Adrenal gland (tissue), 12 donors: ENCODE measurements around the gene LRFN2. TPM values are rescaled to one million over a fixed set of nuclear protein-coding genes. Genes with fewer than 3 reads are reported as not detected.

Experiments
- DNase-seq, 7 donors: peaks; one replicate each; pipeline ENCODE4 v3.0.0-alpha.2; 2019 to 2020
- H3K27ac ChIP-seq, 5 donors: fragments of 200-600 bp; sonication (generic) in 4 of 5; 1 replicate in 3 of 5; 2 replicates in 2 of 5; pipeline versions ENCODE4 v1.5.1 to v1.8.0; 2016 to 2020; ENCODE audit warnings: mild to moderate bottlenecking in 1 of 5
- H3K27me3 ChIP-seq: fragments of 200-600 bp; 2 replicates; pipeline ENCODE4 v1.8.0; 2021
- H3K36me3 ChIP-seq, 2 donors: fragments of 200-600 bp; replicated peaks in 1 of 2; 1 replicate in 1 of 2; 2 replicates in 1 of 2; pipeline versions ENCODE4 v1.5.1 to v1.8.0; 2018 to 2022
- H3K4me1 ChIP-seq, 2 donors: fragments of 200-600 bp; replicated peaks in 1 of 2; 1 replicate in 1 of 2; 2 replicates in 1 of 2; pipeline versions ENCODE4 v1.5.1 to v1.8.0; 2018 to 2021
- H3K4me3 ChIP-seq, 4 donors: fragments of 200-600 bp; sonication (generic) in 3 of 4; one replicate each; pipeline ENCODE4 v1.5.1; 2016 to 2018
- H3K9me3 ChIP-seq, 3 donors: fragments of 200-600 bp; sonication (generic) in 1 of 3; replicated peaks in 1 of 3; 1 replicate in 2 of 3; 2 replicates in 1 of 3; pipeline versions ENCODE4 v1.5.1 to v1.8.0; 2016 to 2021
- POLR2A ChIP-seq, 2 donors: fragments of 450-650 bp; IDR thresholded peaks; one replicate each; pipeline ENCODE4 v1.6.1; 2017; ENCODE audit warnings: antibody characterized with exemption in 2 of 2, mild to moderate bottlenecking in 2 of 2, moderate library complexity in 1 of 2
- WGBS, 4 donors: extraction: QIAGEN DNeasy Blood & Tissue Kit in 2 of 4; methylation state at CpG; one replicate each; pipeline versions ENCODE4 v1.1.5 to v1.1.7; 2013 to 2017; 5-methylcytosine and 5-hydroxymethylcytosine counted together
- intact Hi-C, 2 donors: fragments of 100-400 bp; cut with DNase I; formaldehyde crosslinking; loops; one replicate each; pipeline versions ENCODE4 v1.14.1 to v1.15.0; 2022 to 2023
- polyA plus RNA-seq, 3 donors: library from polyadenylated mRNA; stranded (reverse); fragments of 200-250 nt in 2 of 3; fragments of 350-450 nt in 1 of 3; fragmentation: Illumina TruSeq in 1 of 3; extraction: RNeasy Lipid Tissue Mini Kit (QIAGEN cat#74804) in 1 of 3; gene quantifications; one replicate each; pipeline ENCODE4 v1.2.3, GENCODE V29; 2013 to 2014
- total RNA-seq, 9 donors: library from RNA; depleted of rRNA in 4 of 9; stranded (reverse); fragments of >200 nt in 4 of 9; fragments of 120-200 nt in 1 of 9; fragmentation: NEBNext Ultra II Directional in 1 of 9; extraction: Animal tissue kit (Norgen Biotek cat#: 25700) in 1 of 9; gene quantifications; one replicate each; pipeline versions ENCODE4 v1.1.0 to v1.2.4, GENCODE V29; 2013 to 2023
- TF ChIP-seq, protein P1 (sequence below), 6 experiments: fragments of 450-650 bp in 4 of 6; fragments of 200-600 bp in 2 of 6; sonication (generic) in 1 of 6; IDR thresholded peaks; 1 replicate in 5 of 6; 2 replicates in 1 of 6; pipeline versions ENCODE4 v1.5.1 to v1.8.0; 2016 to 2021; ENCODE audit warnings: antibody characterized with exemption in 6 of 6, mild to moderate bottlenecking in 2 of 6, moderate library complexity in 1 of 6
- donor health status: healthy with polysubstance abuse.
- donor health status: Bipolar disorder and iron deficiency.
- donor health status: DM: yes; HTN: yes; CAD: no.
- donor health status: DM: no; HTN: no; CAD: no.
- donor health status: DM: no; HTN: no; CAD: no.
- donor health status: DM: yes; HTN: yes; CAD: no.

The LRFN2 gene
- total and polyA plus RNA-seq, 12 donors, result 0.03 to 0.74 (median 0.16) TPM; not detected in 3

DNA sequence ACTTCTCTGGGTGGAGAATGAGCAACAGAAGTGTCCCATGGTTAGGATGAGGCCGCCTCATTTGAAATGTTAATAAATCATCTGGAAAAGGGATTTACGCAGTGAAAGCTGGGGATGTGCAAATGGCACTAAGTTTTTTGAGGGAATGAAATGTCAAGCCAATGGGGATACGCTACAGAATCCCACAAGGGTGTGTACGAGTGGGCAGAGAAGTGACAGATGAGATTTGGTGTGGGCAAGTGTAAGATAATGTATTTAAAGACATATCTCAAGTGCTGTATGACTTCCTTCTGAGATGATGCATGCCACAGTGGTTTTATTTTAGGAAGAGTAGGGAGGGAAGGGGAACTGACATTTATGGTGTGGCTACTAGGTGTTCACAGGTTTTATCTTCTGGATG lies 100.6 kb downstream of the LRFN2 start:
- no peak overlapping the region for H3K4me3 ChIP-seq
- no peak for DNase-seq
- TF ChIP-seq, protein P1, sequence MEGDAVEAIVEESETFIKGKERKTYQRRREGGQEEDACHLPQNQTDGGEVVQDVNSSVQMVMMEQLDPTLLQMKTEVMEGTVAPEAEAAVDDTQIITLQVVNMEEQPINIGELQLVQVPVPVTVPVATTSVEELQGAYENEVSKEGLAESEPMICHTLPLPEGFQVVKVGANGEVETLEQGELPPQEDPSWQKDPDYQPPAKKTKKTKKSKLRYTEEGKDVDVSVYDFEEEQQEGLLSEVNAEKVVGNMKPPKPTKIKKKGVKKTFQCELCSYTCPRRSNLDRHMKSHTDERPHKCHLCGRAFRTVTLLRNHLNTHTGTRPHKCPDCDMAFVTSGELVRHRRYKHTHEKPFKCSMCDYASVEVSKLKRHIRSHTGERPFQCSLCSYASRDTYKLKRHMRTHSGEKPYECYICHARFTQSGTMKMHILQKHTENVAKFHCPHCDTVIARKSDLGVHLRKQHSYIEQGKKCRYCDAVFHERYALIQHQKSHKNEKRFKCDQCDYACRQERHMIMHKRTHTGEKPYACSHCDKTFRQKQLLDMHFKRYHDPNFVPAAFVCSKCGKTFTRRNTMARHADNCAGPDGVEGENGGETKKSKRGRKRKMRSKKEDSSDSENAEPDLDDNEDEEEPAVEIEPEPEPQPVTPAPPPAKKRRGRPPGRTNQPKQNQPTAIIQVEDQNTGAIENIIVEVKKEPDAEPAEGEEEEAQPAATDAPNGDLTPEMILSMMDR (IDR thresholded peaks at IDR 0.05), result no peak
- no peaks in the 10 kb centered on the region for H3K9me3 ChIP-seq
- H3K36me3 ChIP-seq, result no peaks in the 10 kb centered on the region
- WGBS, 4 donors, result 85 to 90% (median 89%) methylated on average over 4 of the region's 4 CpGs
- no peak overlapping the region for H3K27ac ChIP-seq
- H3K27me3 ChIP-seq, result no peaks in the 10 kb centered on the region
- intact Hi-C loops, result no loop called here
- no peaks in the 10 kb centered on the region for H3K4me1 ChIP-seq

DNA sequence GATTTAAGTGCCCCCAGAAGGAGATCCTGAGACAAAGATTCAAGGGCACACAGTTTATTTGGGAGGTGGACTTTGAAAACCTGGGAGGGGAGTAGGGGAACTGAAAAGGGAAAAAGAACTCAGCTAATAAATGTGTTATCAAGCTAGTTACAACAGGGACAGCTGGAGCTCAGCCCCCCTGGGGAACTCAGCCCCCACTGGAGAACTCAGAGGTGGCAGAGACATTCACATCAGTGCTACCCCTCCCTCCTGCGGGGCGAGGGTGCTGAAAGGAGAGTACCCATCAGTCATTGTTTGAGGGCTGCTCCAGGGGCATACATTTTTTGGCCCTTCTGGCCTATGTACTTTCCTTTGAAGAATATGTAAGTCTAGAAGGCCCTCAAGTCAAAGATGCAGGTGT lies 101.4 kb downstream of the LRFN2 start:
- H3K9me3 ChIP-seq, result no peaks in the 10 kb centered on the region
- TF ChIP-seq, protein P1 (IDR thresholded peaks at IDR 0.05), result no peak
- no peak for TF ChIP-seq POLR2A (IDR thresholded peaks at IDR 0.05)
- no peak overlapping the region for H3K4me3 ChIP-seq
- H3K27ac ChIP-seq, result no peak overlapping the region
- 80 to 94% (median 86%) methylated on average over 2 of the region's 2 CpGs for WGBS, 4 donors
- H3K4me1 ChIP-seq, result no peaks in the 10 kb centered on the region
- H3K36me3 ChIP-seq, result no peaks in the 10 kb centered on the region
- intact Hi-C loops, result no loop called here
- H3K27me3 ChIP-seq, result no peaks in the 10 kb centered on the region
- DNase-seq, result no peak

DNA sequence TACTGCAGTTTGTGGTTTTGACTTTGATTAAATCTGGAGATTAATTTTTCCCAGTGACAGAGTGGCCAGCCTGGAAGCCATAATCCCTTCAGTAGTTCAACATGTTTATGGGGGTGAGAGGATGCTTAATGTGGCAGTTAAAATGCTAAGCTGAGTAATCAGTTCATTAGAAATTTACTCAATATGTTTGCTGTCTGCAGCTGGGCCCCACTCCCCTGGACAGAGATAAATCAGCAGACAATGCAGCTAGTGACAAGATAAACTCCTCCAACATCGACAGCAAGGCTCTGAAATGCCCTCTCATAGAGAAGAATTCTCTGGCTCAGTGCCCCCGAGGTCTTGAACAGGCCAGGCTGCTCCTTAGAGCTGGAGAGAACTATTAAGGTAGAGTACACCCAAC lies 101.9 kb downstream of the LRFN2 start:
- Histone ChIP-seq H3K9me3 (no peaks in the 10 kb centered on the region), H3K4me3 (no peak overlapping the region), H3K36me3 (no peaks in the 10 kb centered on the region), H3K27ac (no peak overlapping the region), H3K4me1 (peaks cover 0 to under 1% of the 10 kb centered on the region in 2 donors), H3K27me3 (no peaks in the 10 kb centered on the region)
- TF ChIP-seq POLR2A (IDR thresholded peaks at IDR 0.05), result no peak
- TF ChIP-seq, protein P1 (IDR thresholded peaks at IDR 0.05), result no peak
- intact Hi-C loops, result no loop called here
- WGBS, 4 donors, result 12 to 23% (median 19%) methylated on average over 2 of the region's 2 CpGs
- no peak for DNase-seq

DNA sequence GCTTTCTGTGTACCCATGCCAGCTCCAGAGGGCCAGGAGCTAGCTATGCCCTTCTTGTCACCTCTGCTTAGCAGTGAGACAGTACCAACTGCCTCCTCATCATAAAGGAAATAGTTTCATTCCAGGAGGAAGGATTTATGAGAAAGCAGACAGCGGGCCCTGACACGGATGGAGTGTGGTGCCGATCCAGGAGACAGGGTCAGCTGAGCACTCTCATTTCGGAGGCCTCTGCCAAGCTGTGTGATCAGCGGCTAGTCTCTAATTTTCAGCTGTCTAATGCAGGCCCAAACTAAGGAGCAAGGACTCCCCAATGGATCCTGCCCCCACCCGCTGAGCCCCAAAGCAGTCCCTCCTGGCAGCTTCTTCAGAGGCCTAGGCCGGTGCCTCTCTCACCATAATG lies 103.1 kb downstream of the LRFN2 start:
- no peak for DNase-seq
- H3K27ac ChIP-seq, result no peak overlapping the region
- 67 to 92% (median 77%) methylated on average over 4 to 7 of the region's 7 CpGs for WGBS, 4 donors
- H3K9me3 ChIP-seq, result no peaks in the 10 kb centered on the region
- no peak overlapping the region for H3K4me3 ChIP-seq
- intact Hi-C loops, result no loop called here
- no peak for TF ChIP-seq POLR2A (IDR thresholded peaks at IDR 0.05)
- TF ChIP-seq, protein P1 (IDR thresholded peaks at IDR 0.05), result no peak
- peaks cover 0 to 13% of the 10 kb centered on the region in 2 donors for H3K4me1 ChIP-seq
- H3K36me3 ChIP-seq, result no peaks in the 10 kb centered on the region
- H3K27me3 ChIP-seq, result no peaks in the 10 kb centered on the region
